Lung microvascular endothelial cell (primary cell): Measurements from ENCODE around the gene SERTAD4. TPM values are rescaled to one million over a fixed set of nuclear protein-coding genes. Genes with fewer than 3 reads are reported as not detected.

Source experiments
- DNase-seq, 2 donors: peaks; one replicate each; pipeline versions ENCODE4 v3.0.0 to v3.0.0-alpha.2; 2010; ENCODE audit warnings: low read depth in 2 of 2
- total RNA-seq: library from RNA; depleted of rRNA; stranded (reverse); fragments of >200 nt; gene quantifications from 2 replicates; pipeline ENCODE4 v1.2.1, GENCODE V29; 2014

The SERTAD4 gene
- total RNA-seq, 1 donor from 2014 or later: under 0.01 TPM

- peak in 1 of 2 donors; percentile 44 for DNase-seq
Measured at GRCh38 chr1:210233216-210233494, 559 bp downstream of the SERTAD4 start.

- peak in 1 of 2 donors; percentile 85 for DNase-seq
Measured at GRCh38 chr1:210233495-210234328, 1.1 kb downstream of the SERTAD4 start.

GRCh38 chr1:210234329-210234757 lies 1.7 kb downstream of the SERTAD4 start:
- DNase-seq: no peak

GRCh38 chr1:210235363-210236053 lies 2.9 kb downstream of the SERTAD4 start:
- no peak for DNase-seq

- peak in 1 of 2 donors; percentile 79 for DNase-seq
Measured at GRCh38 chr1:210236386-210236839, 3.8 kb downstream of the SERTAD4 start.

GRCh38 chr1:210236840-210237409 lies 4.3 kb downstream of the SERTAD4 start:
- peak; percentile 61 to 69 for DNase-seq

- DNase-seq: no peak
Measured at GRCh38 chr1:210237479-210237878, 4.9 kb downstream of the SERTAD4 start.

- DNase-seq: no peak
Measured at GRCh38 chr1:210237981-210238380, 5.4 kb downstream of the SERTAD4 start.

- peak; percentile 38 to 92 for DNase-seq
Measured at GRCh38 chr1:210239349-210240111, 6.9 kb downstream of the SERTAD4 start.

GRCh38 chr1:210241121-210241520 lies 8.5 kb downstream of the SERTAD4 start:
- no peak for DNase-seq

GRCh38 chr1:210244746-210245367 lies 12.3 kb downstream of the SERTAD4 start:
- no peak for DNase-seq

- DNase-seq: peak in 1 of 2 donors; percentile 88
Measured at GRCh38 chr1:210246447-210246846, 13.9 kb downstream of the SERTAD4 start.

- DNase-seq: no peak
Measured at GRCh38 chr1:210248341-210248740, 15.7 kb downstream of the SERTAD4 start.

- peak in 1 of 2 donors; percentile 20 for DNase-seq
Measured at GRCh38 chr1:210250665-210250997, 18.0 kb downstream of the SERTAD4 start.

GRCh38 chr1:210250998-210251679 lies 18.5 kb downstream of the SERTAD4 start:
- peak in 1 of 2 donors; percentile 52 for DNase-seq

GRCh38 chr1:210251680-210252490 lies 19.3 kb downstream of the SERTAD4 start:
- DNase-seq: no peak

GRCh38 chr1:210252621-210253051 lies 20.0 kb downstream of the SERTAD4 start:
- DNase-seq: peak in 1 of 2 donors; percentile 18

GRCh38 chr1:210254298-210254697 lies 21.7 kb downstream of the SERTAD4 start:
- DNase-seq: no peak

- DNase-seq: no peak
Measured at GRCh38 chr1:210257698-210258529, 25.3 kb downstream of the SERTAD4 start.
